Activated CD4-positive, alpha-beta T cell treated with anti-CD3 and anti-CD28 coated beads, Interleukin-2, amount 50 U/mL, for 48 hours (primary cell): ENCODE results near the gene KAZN.

Experiments used
- DNase-seq, 2 experiments: peaks; one replicate each; pipeline ENCODE4 v3.0.0-alpha.2; 2020

The KAZN gene

DNA sequence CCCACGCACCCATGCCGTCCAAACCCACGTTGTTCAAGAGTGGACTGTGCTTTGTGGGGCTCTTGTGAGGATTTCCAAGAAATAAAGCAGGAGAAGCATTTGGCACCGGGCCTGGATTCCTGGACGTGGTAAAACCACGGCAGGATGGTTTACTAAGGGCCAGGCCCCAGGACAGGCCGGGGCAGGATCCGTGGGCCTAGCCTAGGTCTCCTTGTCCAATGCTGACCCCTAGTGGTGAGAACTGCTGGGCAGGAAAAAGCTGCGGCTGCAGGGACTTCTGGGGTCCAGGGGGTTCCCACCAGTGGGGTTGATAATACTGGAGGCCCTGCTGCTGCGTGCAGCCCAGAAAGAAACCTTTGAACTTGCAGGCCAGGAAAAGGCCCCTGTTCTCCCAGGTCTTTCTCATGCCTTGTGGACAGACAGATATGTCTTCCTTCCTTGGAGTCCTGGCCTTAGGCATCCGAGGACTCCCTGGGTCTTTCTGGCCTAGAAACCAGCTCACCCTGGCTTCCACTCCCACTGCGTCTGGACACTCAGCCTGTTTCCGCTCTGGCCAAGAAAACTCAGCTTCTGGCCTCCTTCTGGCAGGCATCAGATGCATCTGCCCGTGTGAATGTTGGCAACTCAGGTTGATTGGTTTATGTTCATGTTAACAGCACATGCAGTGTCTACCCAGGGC is 448.1 kb downstream of the KAZN start:
- DNase-seq: peak; percentile 57 to 65

DNA sequence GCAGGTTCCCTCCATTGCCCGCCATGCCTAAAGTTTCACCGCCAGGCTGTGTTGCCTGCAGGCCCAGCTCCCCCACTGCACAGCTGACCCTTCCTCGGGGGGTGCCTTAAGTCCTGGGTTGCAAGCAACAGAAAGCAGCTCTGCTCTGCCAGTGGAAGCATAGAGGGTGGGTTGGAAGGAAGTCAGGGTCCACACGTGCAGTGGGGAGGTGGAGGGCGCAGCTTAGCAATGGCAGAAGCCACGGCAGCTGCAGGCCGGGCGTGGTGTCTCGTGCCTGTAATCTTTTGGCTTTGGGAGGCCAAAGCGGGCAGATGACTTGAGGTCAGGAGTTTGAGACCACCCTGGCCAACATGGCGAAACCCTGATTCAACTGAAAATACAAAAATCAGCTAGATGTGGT is 448.8 kb downstream of the KAZN start:
- DNase-seq: no peak

DNA sequence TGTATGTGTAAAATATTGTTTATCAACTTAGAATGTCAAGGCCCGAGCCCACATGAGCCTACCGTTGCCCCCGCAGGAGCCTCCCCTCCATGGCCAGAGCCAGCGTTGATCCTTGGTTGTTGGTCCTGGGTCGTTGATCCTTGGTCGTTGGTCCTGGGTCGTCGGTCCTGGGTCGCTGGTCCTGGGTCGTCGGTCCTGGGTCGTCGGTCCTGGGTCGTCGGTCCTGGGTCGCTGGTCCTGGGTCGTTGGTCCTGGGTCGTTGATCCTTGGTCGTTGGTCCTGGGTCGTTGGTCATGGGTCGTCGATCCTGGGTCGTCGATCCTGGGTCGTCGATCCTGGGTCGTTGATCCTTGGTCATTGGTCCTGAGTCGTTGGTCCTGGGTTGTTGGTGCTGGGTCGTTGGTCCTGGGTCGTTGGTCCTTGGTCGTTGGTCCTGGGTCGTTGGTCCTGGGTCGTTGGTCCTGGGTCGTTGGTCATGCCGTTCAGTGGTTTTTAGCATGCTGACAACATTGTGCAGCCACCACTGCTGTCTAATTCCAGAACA is 450.0 kb downstream of the KAZN start:
- no peak for DNase-seq

DNA sequence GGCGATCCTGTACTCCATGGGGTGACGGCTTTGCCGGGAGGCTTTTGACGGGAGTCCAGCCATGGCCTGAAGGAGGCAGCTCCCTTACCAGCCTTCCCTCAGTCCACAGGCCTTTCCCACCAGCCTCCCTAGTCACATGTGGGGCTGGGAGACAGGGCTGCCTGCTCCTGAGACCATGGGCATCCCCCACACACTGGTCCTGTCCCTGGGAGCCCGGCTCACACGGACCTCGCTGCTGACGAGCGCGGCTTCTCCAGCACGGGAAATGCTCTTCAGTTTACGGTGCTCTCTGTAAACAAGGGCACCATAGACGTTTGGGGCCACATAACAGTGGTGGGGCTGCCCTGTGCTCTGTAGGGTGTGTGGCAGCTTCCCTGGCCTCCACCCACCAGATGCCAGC is 450.6 kb downstream of the KAZN start:
- DNase-seq: no peak

DNA sequence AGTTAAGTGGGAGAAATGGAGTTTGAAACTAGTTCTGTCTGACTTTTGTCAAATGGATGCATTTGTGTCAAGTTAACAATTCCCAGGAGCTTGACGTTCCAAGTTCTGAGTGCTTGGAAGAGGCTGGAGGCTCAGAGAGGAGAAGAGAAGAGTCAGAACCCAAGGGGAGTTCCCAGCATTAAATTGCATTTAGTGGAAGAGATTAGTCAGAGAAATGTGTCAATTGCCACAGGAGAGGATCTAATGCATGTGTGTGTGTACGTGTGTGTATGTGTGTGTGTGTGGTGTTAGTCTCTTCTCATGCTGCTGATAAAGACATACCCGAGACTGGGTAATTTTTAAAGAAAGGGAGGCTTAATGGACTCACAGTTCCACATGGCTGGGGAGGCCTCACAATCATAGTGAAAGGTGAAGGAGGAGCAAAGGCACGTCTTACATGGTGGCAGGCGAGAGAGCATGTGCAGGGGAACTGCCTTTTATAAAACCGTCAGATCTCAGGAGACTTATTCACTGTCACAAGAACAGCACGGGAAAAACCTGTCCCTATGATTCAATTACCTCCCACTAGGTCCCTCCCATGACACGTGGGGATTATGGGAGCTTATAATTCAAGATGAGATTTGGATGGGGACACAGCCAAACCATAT is 453.5 kb downstream of the KAZN start:
- DNase-seq: no peak

GRCh38 chr1:15053153-15053552 is 454.7 kb downstream of the KAZN start:
- no peak for DNase-seq

- no peak for DNase-seq
These were observed 457.4 kb downstream of the KAZN start for GRCh38 chr1:15055736-15056415.

DNA sequence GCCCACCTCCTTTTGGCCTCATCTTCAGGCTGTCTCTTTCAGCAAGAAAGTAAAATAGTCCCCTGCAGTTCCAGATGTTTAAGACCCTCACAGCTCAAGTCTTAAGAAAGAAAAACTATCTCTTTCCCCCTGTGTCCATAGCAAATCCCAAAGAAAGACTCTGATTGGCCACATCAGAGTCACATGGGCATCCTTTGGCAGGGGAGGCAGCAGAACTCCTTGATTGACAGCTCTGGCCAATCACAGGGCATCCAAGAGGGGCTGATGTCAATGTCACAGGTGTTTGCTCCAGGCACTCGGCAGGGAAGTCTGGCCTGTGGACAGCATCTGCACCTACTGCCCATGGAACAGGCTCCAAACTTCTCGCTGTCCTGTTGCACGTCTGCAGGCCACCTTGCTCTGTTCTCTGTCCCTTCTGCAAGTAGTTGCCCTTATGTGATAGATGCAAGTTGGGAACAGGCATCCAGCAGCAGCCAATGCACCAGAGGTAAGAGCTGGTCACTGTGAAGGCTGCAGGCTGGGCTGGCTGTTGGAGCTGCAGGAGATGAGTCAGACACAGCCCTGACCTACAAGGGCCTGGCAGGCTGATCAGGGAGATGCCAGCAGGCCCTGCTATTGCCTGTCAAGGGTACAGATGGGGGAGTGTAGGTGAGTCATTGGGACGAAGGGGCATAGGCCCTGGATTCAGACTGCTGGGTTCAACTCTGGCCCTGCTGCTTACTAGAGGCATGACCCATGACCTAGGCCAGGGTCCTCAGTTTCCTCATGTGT is 458.2 kb downstream of the KAZN start:
- DNase-seq: no peak

DNA sequence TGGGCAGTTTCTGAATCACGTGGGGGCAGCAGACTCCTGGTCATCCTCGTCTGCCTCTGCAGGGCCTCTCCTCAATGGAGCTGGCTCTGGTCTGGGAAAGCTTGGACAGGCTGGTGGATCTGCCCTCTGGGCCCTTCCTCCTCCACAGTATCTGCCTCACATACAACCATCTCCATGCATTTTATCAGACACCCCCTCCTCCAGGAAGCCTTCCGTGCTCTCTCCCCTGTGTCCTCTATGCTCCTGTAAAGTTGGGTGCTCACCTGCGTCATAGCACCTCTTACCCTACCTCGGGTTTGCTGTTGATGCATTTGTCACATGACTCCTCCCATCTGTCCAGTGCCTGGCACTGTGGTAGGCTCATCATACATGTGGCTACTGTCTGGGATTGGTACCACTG is 459.3 kb downstream of the KAZN start:
- no peak for DNase-seq

- DNase-seq: no peak
These were observed 459.8 kb downstream of the KAZN start for GRCh38 chr1:15058261-15058660.

DNA sequence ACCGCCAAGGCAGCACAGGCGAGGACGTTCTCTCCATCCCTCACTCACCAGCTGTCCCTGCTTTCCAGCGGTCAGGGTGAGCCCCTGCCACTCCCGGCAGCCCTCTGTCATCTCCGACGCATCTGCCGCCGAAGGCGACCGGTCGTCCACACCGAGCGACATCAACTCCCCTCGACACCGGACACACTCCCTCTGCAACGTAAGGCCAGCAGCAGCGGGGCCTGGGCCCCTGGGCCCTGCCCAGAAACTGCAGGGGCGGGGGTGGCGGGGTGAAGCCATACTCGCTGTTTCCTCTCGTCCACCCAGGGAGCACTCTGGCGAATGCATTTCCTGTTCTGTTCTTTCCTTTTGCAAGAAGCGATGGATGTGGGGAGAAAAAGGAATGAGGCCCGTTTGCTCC is 461.6 kb downstream of the KAZN start:
- DNase-seq: no peak

DNA sequence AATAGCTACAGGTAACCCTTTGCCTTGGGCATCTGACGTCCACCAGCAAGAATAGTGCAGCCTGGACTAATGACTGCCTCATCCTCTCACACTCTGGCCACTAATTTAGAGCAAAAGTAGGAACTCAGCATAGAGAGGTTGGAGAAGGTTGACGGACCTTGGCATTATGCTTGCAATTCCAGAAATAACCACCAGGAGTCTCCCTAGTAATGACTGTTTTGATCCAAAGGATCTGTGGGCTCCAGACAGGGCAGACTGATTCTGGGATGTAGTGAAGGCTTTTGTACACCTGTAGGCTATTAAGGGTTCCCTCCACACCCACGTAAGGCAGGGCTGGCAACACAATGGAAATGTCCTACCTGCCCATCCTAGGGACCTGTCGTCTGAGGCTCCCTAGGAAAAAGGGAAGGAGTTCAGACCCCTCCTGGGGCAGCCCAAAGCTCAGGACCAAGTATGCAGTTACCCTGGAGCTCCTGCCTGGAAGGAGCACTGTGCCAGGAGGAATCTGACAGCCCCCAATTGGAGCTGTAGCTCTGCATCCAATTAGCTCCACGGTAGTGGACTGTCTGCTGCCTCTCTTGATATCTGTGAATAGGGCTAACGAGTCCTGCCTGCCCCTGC is 464.1 kb downstream of the KAZN start:
- DNase-seq: no peak

- no peak for DNase-seq
These were observed 464.9 kb downstream of the KAZN start for GRCh38 chr1:15063346-15063745.

DNA sequence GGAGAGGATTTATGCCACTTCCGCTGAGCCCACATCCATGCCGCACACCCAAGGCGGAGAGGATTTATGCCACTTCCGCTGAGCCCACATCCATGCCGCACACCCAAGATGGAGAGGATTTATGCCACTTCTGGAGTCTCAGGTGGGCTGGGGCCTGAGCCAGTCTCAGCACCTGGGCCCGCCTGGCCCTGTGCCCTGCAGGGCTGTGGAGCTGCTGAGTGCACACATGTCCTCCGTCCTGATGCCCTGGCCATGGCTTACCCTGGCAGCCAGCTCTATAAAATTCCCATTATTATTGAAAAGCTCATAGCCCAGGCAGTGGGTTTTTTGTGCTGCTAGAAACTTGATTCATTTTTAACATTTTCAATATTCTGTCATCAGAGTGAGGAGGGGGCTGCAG is 465.3 kb downstream of the KAZN start:
- DNase-seq: no peak

DNA sequence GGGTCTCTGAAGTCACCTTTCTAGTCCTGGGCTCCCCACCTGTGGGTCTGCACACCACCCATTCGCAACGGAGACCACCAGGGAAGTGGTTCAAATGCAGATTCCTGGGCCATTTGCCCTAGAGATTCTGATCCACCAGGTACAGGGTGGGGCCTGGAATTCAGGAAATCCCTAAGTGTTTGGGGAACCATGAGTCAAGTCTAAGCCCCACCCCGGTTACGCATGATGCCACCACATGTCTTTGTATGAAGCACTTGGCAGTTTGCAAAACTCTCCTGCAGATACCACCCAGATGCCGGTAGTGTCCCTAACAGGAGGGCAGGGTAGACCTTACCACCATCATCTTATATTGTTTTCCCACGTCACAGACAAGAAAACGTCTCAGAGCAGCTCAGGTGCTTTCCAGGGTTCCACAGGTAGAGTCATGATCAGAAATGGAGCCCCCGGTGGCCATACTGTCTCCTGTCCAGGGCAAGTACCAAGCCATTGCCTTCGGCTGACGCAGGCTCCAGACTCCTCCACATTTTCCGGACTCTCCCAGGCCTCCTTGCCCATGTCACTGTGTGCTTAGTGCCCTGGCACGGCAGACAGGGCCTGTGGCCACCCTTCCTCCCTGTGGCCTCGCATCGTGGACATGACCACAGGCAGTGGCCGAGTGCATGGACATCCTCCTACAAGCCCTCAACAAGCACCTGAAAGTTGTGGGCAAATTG is 465.9 kb downstream of the KAZN start:
- no peak for DNase-seq

GRCh38 chr1:15065291-15065690 is 466.8 kb downstream of the KAZN start:
- DNase-seq: no peak

DNA sequence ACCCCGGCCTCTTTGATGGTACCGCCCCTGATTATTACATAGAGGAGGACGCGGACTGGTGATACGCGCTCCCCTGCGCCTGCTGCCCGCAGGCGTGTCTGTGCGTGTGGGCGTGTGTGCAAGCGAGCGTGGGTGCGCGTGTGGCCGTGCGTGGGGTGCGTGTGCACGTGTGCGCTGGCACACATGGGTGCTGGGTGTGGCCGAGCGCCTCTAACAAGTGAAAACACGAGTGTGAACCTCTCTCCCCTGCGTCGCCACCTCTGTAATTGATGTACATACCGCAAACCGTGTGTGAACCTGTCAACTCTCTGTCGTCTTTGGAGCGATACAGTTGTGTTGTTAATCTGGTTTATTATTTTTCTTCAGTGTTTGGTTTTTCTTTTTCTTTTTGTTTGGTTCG is 467.3 kb downstream of the KAZN start:
- DNase-seq: no peak

GRCh38 chr1:15066191-15066590 is 467.7 kb downstream of the KAZN start:
- no peak for DNase-seq

DNA sequence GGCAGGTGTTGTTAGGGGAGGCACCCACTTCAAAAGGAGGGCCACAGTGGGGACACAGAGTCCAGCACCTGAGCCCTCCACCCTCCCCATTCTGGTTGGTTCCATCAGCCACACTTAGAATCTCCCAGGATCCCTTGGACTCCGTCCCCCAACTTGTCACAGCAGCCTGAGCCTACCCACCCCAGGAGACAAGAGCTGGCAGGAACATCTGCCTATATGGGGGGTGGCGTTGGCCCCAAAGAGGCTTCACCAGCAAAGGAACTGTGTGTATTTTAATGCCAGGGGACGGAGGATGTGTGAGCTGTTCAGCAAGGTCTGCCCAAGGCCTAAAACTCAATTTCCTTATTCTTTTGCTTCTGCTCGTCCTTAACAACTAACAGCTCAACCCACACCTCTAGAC is 468.7 kb downstream of the KAZN start:
- no peak for DNase-seq

- DNase-seq: no peak
These were observed 469.7 kb downstream of the KAZN start for GRCh38 chr1:15068152-15068551.

- DNase-seq: no peak
These were observed 470.5 kb downstream of the KAZN start for GRCh38 chr1:15068997-15069396.

GRCh38 chr1:15070145-15070748 is 471.8 kb downstream of the KAZN start:
- DNase-seq: no peak
